GM12873 (cell line): ENCODE results near the gene CHCHD1.
A peak's percentile ranks its signal among the peaks of the same experiment; 100 is the strongest.

Experiments used
- TF ChIP-seq, protein P1 (sequence below): IDR thresholded peaks from 2 replicates; pipeline ENCODE4 v1.5.1; 2012; ENCODE audit warnings: low read depth, mild to moderate bottlenecking, moderate library complexity, low read length, control low read depth; ENCODE audit not compliant: insufficient read depth; ENCODE audit errors: missing control alignments

Gene CHCHD1

DNA sequence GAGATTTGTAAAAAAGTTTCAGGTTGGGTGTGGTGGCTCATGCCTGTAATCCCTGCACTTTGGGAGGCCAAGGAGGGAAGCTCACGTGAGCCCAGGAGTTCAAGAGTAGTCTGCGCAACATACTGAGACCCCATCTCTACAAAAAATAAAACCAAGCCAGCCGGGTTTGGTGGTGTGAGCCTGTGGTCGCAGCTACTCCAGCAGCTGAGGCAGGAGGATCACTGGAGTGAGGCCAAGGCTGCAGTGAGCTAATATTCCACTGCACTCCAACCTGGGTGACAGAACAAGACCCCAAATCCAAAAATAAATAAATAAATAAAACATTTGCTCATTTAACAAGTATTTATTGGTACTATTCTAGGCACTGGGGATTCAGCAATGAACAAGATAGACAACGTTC is 1.5 kb upstream of the CHCHD1 start:
- TF ChIP-seq, protein P1, sequence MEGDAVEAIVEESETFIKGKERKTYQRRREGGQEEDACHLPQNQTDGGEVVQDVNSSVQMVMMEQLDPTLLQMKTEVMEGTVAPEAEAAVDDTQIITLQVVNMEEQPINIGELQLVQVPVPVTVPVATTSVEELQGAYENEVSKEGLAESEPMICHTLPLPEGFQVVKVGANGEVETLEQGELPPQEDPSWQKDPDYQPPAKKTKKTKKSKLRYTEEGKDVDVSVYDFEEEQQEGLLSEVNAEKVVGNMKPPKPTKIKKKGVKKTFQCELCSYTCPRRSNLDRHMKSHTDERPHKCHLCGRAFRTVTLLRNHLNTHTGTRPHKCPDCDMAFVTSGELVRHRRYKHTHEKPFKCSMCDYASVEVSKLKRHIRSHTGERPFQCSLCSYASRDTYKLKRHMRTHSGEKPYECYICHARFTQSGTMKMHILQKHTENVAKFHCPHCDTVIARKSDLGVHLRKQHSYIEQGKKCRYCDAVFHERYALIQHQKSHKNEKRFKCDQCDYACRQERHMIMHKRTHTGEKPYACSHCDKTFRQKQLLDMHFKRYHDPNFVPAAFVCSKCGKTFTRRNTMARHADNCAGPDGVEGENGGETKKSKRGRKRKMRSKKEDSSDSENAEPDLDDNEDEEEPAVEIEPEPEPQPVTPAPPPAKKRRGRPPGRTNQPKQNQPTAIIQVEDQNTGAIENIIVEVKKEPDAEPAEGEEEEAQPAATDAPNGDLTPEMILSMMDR: no peak

DNA sequence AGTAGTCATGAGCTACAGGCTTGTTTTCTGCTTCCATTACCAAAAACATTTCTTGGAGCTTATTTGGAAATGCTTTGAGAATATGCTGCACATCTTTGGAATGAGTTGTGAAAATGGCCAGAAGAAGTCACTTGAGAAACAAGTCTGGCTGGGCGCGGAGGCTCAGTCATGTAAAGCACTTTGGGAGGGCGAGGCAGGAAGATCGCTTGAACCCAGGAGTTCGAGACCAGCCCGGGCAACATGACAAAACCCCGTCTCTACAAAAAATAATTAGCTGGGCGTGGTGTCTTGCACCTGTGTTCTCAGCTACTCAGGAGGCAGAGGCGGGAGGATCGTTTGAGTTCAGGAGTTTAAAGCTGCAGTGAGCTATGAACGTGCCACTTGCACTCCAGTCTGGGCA is 882 bp upstream of the CHCHD1 start:
- TF ChIP-seq, protein P1: no peak

DNA sequence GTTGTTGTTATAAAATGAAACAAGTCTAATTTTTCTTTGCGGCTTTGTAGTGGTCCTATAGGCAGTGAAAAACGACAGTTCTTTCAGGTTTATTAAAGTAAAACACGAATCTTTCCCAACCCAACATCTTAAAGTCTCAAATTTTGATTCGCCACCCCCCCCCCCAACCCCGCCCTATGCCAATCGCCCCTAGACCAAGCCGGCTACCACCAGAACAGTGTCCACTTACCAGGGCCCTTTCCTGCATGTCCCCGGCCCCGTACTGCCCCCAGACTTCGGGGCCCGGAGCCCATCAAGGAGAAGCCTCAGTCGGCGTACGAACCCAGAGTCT is 335 bp upstream of the CHCHD1 start:
- TF ChIP-seq, protein P1: no peak

DNA sequence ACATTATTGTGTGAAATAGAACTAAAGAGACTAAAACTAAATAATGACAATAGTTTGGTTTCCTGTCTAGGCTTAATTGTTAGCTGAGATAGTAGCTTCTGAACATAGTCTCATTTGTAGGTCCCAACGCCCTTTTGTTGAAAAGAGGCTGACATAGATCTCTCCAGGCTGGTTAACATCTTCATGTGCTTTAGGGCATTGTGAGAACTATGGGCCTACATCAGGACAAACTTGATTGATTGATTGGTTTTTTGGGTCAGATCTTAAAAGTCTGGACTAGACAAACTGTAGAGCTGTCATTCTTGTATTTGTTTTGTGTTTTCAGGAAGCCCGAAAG is 869 bp downstream of the CHCHD1 start:
- TF ChIP-seq, protein P1: no peak

DNA sequence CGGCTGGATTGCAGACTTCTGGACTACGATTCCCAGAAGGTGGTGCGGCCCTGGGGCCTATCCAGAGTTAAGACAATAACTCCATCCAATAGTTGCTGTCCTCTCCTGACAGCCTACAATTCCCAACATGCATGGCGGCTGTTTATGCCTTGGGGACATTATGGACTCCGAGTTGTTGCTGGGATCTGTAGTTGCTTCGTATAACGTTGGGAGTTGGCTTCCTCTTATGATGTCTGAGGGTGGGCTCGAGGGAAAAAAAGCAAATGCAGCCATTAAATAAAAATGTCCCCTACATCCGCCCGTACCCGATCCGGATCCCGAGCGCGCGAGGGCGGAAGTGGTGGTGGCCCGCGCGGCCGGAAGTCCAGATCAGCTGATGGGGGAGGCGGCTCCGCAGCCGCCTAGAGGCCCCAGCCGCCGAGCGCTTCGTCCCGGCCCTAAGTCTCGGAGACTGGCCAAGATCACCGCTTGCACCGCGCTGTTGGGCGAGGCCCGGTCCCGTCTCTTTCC is 3.4 kb downstream of the CHCHD1 start, which contains the start of gene ZSWIM8:
Gene ZSWIM8, plus strand, starts transcription at position 396 of the 510 bp plus-strand sequence. CDS start 273 bp downstream, outside the sequence.
- TF ChIP-seq, protein P1: no peak

DNA sequence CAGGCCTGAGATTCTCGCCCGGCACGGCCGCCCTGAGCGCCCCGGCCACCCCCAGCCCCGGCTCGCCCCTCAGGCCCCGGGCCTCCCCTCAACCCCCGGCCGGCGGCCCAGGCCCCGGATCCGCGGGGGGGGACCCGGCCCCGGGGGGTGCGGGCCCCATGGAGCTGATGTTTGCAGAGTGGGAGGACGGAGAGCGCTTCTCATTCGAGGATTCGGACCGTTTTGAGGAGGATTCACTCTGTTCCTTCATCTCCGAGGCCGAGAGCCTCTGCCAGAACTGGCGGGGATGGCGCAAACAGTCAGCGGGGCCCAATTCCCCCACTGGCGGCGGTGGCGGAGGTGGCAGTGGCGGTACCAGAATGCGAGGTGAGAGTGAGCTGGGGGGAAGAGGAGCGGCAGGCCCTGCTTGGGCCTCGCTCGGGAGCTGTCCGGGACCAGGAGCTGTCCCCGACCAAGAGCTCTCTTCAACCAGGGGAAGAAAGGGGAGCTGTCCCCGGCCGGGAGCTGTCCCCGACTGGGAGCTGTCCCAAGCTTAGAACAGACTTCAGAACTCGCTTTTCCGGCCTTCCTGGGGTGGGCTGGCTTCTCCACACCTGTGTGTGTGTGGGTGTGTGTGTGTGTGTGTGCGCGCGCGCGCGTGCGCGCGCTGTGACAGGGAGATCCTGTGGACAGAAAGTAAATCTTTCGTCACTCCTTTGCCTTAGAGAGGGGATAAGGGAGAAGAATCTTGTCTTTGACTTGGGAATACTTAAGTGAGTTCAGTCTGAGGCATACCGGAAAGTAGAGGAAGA is 4.1 kb downstream of the CHCHD1 start:
- TF ChIP-seq, protein P1: no peak

DNA sequence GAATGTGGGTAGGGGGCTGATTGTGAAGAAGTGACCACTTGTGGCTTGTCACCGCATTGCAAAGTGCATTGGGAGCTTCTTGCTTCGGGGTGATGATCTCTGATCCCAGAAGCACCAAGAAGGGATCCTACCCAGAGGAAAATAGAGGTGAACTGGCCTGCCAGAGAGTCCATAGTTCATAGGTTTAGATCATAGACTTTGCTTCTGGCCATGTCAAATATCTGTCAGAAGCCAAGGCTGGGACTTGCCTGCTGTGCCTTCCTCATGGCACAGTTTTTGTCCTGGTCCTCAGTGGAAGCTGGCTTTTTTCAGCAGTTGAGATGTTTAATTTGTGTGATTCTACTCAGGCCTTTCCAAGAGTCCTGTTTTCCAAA is 4.7 kb downstream of the CHCHD1 start:
- TF ChIP-seq, protein P1: peak; percentile 21
